Measurements from ENCODE around the gene CIDEB.

- TF ChIP-seq EP300 (IDR thresholded peaks at IDR 0.05; ENCODE audit: borderline replicate concordance) (no peak), CREB1 (IDR thresholded peaks at IDR 0.05; ENCODE audit: low read depth) (no peak), NFIC (IDR thresholded peaks at IDR 0.05) (no peak), REST (IDR thresholded peaks at IDR 0.05; ENCODE audit: low read depth) (no peak), YY1 (IDR thresholded peaks at IDR 0.05; ENCODE audit: low read depth) (no peak), RAD21 (IDR thresholded peaks at IDR 0.05; ENCODE audit: low read depth) (no peak)
These were observed 46.4 kb downstream of the CIDEB start for GRCh38 chr14:24261256-24261968.
